ENCODE data around the gene KLHL12. TPM values are rescaled to one million over a fixed set of nuclear protein-coding genes. Genes with fewer than 3 reads are reported as not detected.

KLHL12 gene
- total RNA-seq: 10 to 100 TPM; 22.6 to 26.2 TPM

DNA sequence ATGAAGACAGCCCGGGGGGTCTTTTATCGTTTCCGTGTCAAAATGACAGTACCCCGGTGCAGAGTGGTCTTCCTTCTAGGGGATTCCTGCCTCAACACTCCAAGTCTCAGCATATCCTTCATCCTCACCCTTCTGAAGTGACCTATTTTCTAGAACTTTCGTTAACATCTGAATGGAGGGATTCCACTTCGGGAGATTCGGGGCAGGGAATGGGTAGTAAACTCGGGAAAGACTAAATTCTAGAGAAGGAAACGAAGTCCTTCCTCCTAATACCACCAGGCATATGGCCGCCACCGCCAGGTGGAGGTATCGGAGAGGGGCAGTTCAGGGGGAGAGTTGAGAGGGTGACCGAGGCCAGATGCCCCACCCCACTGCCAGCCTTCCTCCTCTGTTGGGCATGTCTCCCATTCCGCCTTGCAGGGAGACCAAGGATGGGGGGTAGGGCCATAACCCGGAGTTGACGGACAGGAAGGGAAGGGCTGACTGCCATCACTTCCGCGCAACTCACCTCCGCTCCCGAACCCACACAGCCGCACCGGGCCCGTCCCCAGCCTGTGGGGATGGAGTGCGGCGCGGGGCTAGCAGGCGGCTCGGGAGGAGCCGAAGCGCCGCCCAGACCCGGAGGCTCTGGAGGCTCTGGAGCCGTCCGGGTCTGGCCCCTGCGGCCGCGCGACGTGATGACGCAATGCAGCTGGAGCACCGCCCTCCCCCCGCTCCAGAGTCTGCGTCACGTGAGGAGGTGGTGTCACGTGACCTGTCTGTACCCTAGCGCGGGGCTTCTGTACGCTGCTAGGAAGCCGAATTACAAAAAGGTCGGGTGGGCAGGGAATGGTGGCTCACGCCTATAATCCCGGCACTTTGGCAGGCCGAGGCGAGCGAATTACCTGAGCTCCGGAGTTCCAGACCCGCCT lies at the start of gene KLHL12:
Gene KLHL12, minus strand, starts transcription at position 654 of the 911 bp plus-strand sequence. CDS start 2,072 bp downstream, outside the sequence.

GRCh38 chr1:202957733-202958543 lies 30.9 kb upstream of the KLHL12 start, which contains the start of gene ADIPOR1:
TSS of gene ADIPOR1 (minus strand) at chr1:202958312. CDS start at chr1:202951070, 7,242 bp downstream.

DNA sequence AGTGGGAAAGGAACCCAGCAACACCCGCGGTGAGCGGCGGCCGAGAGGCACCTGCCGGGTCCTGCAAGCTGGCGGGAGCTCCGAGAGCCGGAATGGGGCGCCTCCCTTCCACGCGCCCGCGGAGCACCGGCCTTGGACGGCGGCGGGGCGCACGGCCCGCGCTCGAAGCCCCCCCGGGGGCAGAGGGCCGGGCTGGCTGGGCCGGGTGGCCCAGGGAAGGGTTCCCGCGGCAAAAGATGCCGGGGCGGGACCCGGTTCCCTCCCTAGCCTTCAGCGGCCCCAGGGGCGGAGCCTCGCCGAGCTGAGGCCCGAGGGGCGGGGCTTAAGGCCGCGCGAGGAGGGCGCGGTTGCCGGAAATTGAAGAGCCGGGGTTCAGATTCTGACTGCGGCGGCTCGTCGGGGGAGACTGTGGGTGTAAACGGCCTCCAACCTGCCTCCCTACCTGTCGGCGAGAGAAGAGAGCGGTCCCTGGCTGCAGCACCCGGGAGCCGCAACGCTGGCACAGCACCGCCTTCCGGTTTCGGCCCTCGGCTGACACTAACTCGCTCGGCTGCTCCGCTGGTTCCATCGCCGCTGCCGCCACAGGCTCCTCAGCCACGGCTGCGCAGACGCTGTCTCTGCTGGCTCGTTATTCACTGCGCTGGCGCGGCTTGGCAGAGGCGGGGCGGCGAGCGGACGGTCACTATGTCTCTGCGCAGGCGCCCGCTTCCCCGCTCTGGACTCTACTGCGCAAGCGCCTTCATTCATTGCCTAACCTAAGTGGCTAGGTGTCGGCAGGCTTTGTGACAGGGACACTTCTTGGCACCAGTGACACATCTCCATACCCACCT lies 38.3 kb downstream of the KLHL12 start, which contains the start of gene RABIF:
Gene RABIF, minus strand, starts transcription at position 619 of the 830 bp plus-strand sequence. Its CDS starts 51 bp downstream, at position 568.

Other genes starting within 250 kb of the KLHL12 start
- not detected for gene SYT2, start 216.8 kb downstream of the KLHL12 start, total RNA-seq
- 10 to 100 TPM; 55.2 to 66.6 TPM for gene KDM5B, start 118.8 kb downstream of the KLHL12 start, total RNA-seq
- gene PCAT6, start 116.3 kb downstream of the KLHL12 start, total RNA-seq: 1 to 10 TPM in 1 of 2 experiments, under 1 TPM in 1; 0.79 to 1.8 TPM
- gene RABIF, start 38.1 kb downstream of the KLHL12 start, total RNA-seq: 10 to 100 TPM; 13.7 to 14.5 TPM
- 10 to 100 TPM; 50.6 to 57.0 TPM for gene ADIPOR1, start 31.1 kb upstream of the KLHL12 start, total RNA-seq
- gene CYB5R1, start 40.0 kb upstream of the KLHL12 start, total RNA-seq: 10 to 100 TPM; 22.8 to 23.6 TPM
- 10 to 100 TPM; 62.5 to 68.8 TPM for gene TMEM183A, start 80.1 kb upstream of the KLHL12 start, total RNA-seq
- gene PPFIA4, start 99.3 kb upstream of the KLHL12 start, total RNA-seq: 10 to 100 TPM; 45.8 to 46.9 TPM
- gene MYOG, start 158.8 kb upstream of the KLHL12 start, total RNA-seq: not detected
- not detected for gene ADORA1, start 200.5 kb upstream of the KLHL12 start, total RNA-seq
- not detected for gene MYBPH, start 248.6 kb upstream of the KLHL12 start, total RNA-seq

All from activated naive CD4-positive, alpha-beta T cell treated with anti-CD3 and anti-CD28 coated beads, Interleukin-2, amount 10 ng/mL, durations not matched to agents 5 hours and 36 hours (primary cell).